NCI-H2171 (cell line): ENCODE measurements around the gene CNPY2.
"Not testable (repeated sequence)": the region's sequence is repeated elsewhere in the genome, so short reads cannot be mapped to it uniquely, and the experiment has no call there.

Experiments
- DNase-seq: peaks from one replicate; lab custom pipeline; 2025; lab: John Stamatoyannopoulos, UW

Gene CNPY2

GRCh38 chr12:56298828-56299227 is 17.0 kb downstream of the CNPY2 start:
- DNase-seq = no peak

GRCh38 chr12:56297400-56297799 is 18.4 kb downstream of the CNPY2 start:
- DNase-seq = no peak

GRCh38 chr12:56296295-56296694 is 19.5 kb downstream of the CNPY2 start:
- DNase-seq = no peak

- no peak for DNase-seq
Observed at GRCh38 chr12:56293795-56294194, 22.0 kb downstream of the CNPY2 start.

GRCh38 chr12:56288705-56289387 is 26.9 kb downstream of the CNPY2 start:
- DNase-seq = no peak

GRCh38 chr12:56286044-56286830 is 29.6 kb downstream of the CNPY2 start:
- no peak for DNase-seq

GRCh38 chr12:56284263-56284662 is 31.5 kb downstream of the CNPY2 start:
- not testable (repeated sequence) for DNase-seq

GRCh38 chr12:56282579-56282978 is 33.2 kb downstream of the CNPY2 start:
- DNase-seq = no peak

GRCh38 chr12:56282030-56282429 is 33.8 kb downstream of the CNPY2 start:
- DNase-seq = no peak

GRCh38 chr12:56280849-56281248 is 34.9 kb downstream of the CNPY2 start:
- no peak for DNase-seq

GRCh38 chr12:56278905-56279304 is 36.9 kb downstream of the CNPY2 start:
- DNase-seq = no peak

- DNase-seq = no peak
Observed at GRCh38 chr12:56274299-56274698, 41.5 kb downstream of the CNPY2 start.

- DNase-seq = not testable (repeated sequence)
Observed at GRCh38 chr12:56272468-56272867, 43.3 kb downstream of the CNPY2 start.

GRCh38 chr12:56271031-56271430 is 44.8 kb downstream of the CNPY2 start:
- DNase-seq = no peak

- no peak for DNase-seq
Observed at GRCh38 chr12:56267443-56268071, 48.2 kb downstream of the CNPY2 start.

GRCh38 chr12:56266693-56267442 is 48.9 kb downstream of the CNPY2 start, which contains the start of gene COQ10A:
Gene COQ10A, plus strand, starts transcription at chr12:56266942. Its CDS starts 177 bp downstream, at chr12:56267119.
- peak; percentile 82 for DNase-seq

GRCh38 chr12:56266068-56266692 is 49.6 kb downstream of the CNPY2 start:
- DNase-seq = not testable (repeated sequence)

GRCh38 chr12:56262955-56263354 is 52.8 kb downstream of the CNPY2 start:
- not testable (repeated sequence) for DNase-seq

- no peak for DNase-seq
Observed at GRCh38 chr12:56261503-56262232, 54.1 kb downstream of the CNPY2 start.

GRCh38 chr12:56260921-56261320 is 54.9 kb downstream of the CNPY2 start:
- no peak for DNase-seq

- no peak for DNase-seq
Observed at GRCh38 chr12:56260380-56260779, 55.4 kb downstream of the CNPY2 start.
